HEK293 (cell line): ENCODE measurements around the gene ZNF619.

Source experiments
- BCL11B ChIP-seq: fragments of 450-650 bp; formaldehyde crosslinking; IDR thresholded peaks from 2 replicates; pipeline ENCODE4 v1.5.1; 2016; ENCODE audit warnings: low read depth, missing biosample characterization, missing genetic modification characterization
- FEZF1 ChIP-seq: fragments of 450-650 bp; formaldehyde crosslinking; IDR thresholded peaks from 2 replicates; pipeline ENCODE4 v1.5.1; 2016; ENCODE audit warnings: missing biosample characterization, missing genetic modification characterization
- GFI1B ChIP-seq: fragments of 450-650 bp; formaldehyde crosslinking; IDR thresholded peaks from 2 replicates; pipeline ENCODE4 v1.5.1; 2016; ENCODE audit warnings: missing biosample characterization, missing genetic modification characterization
- HOXC10 ChIP-seq: sonication (generic); formaldehyde crosslinking; IDR thresholded peaks from 2 replicates; pipeline ENCODE4 v1.8.1; 2023; ENCODE audit warnings: mild to moderate bottlenecking, missing genetic modification reagents
- IKZF3 ChIP-seq: fragments of 450-650 bp; IDR thresholded peaks from 2 replicates; pipeline ENCODE4 v1.5.0; 2018; ENCODE audit warnings: missing biosample characterization, mild to moderate bottlenecking, missing genetic modification characterization, moderate library complexity
- MYNN ChIP-seq: fragments of 450-650 bp; formaldehyde crosslinking; IDR thresholded peaks from 2 replicates; pipeline ENCODE4 v1.5.1; 2016; ENCODE audit warnings: missing biosample characterization, missing genetic modification characterization, borderline replicate concordance
- SP2 ChIP-seq: fragments of 450-650 bp; formaldehyde crosslinking; IDR thresholded peaks from 2 replicates; pipeline ENCODE4 v1.5.1; 2016; ENCODE audit warnings: missing biosample characterization, missing genetic modification characterization
- SP3 ChIP-seq: fragments of 450-650 bp; formaldehyde crosslinking; IDR thresholded peaks from 2 replicates; pipeline ENCODE4 v1.5.1; 2016; ENCODE audit warnings: missing biosample characterization, missing genetic modification characterization
- ZNF112 ChIP-seq: fragments of 450-650 bp; formaldehyde crosslinking; IDR thresholded peaks from 2 replicates; pipeline ENCODE4 v1.5.0; 2017; ENCODE audit warnings: missing biosample characterization, missing genetic modification characterization
- ZNF146 ChIP-seq: fragments of 450-650 bp; formaldehyde crosslinking; IDR thresholded peaks from 2 replicates; pipeline ENCODE4 v1.5.1; 2016; ENCODE audit warnings: missing biosample characterization, missing genetic modification characterization
- ZNF174 ChIP-seq: fragments of 450-650 bp; formaldehyde crosslinking; IDR thresholded peaks from 2 replicates; pipeline ENCODE4 v1.5.0; 2017; ENCODE audit warnings: missing biosample characterization, mild to moderate bottlenecking, missing genetic modification characterization
- ZNF266 ChIP-seq: fragments of 450-650 bp; formaldehyde crosslinking; IDR thresholded peaks from 2 replicates; pipeline ENCODE4 v1.5.1; 2016; ENCODE audit warnings: missing biosample characterization, missing genetic modification characterization, low read depth
- ZNF302 ChIP-seq: fragments of 450-650 bp; formaldehyde crosslinking; IDR thresholded peaks from 2 replicates; pipeline ENCODE4 v1.5.1; 2016; ENCODE audit warnings: missing biosample characterization, missing genetic modification characterization, low read depth
- ZNF37A ChIP-seq: fragments of 450-650 bp; IDR thresholded peaks from 2 replicates; pipeline ENCODE4 v1.5.1; 2018; ENCODE audit warnings: missing biosample characterization, missing genetic modification characterization
- ZNF416 ChIP-seq: fragments of 450-650 bp; formaldehyde crosslinking; IDR thresholded peaks from 2 replicates; pipeline ENCODE4 v1.5.1; 2016; ENCODE audit warnings: missing biosample characterization, missing genetic modification characterization
- ZNF433 ChIP-seq: fragments of 450-650 bp; formaldehyde crosslinking; IDR thresholded peaks from 2 replicates; pipeline ENCODE4 v1.5.1; 2016; ENCODE audit warnings: missing biosample characterization, missing genetic modification characterization, low read depth
- ZNF544 ChIP-seq: fragments of 450-650 bp; formaldehyde crosslinking; IDR thresholded peaks from 2 replicates; pipeline ENCODE4 v1.5.0; 2017; ENCODE audit warnings: missing biosample characterization, missing genetic modification characterization
- ZNF600 ChIP-seq: fragments of 450-650 bp; formaldehyde crosslinking; IDR thresholded peaks from 2 replicates; pipeline ENCODE4 v1.5.1; 2016; ENCODE audit warnings: missing biosample characterization, missing genetic modification characterization
- ZNF624 ChIP-seq: fragments of 450-650 bp; formaldehyde crosslinking; IDR thresholded peaks from 2 replicates; pipeline ENCODE4 v1.5.1; 2017; ENCODE audit warnings: missing biosample characterization, missing genetic modification characterization
- ZNF701 ChIP-seq: fragments of 450-650 bp; formaldehyde crosslinking; IDR thresholded peaks from 2 replicates; pipeline ENCODE4 v1.5.1; 2016; ENCODE audit warnings: missing biosample characterization, missing genetic modification characterization
- ZNF768 ChIP-seq: fragments of 450-650 bp; formaldehyde crosslinking; IDR thresholded peaks from 2 replicates; pipeline ENCODE4 v1.5.1; 2018; ENCODE audit warnings: missing biosample characterization, mild to moderate bottlenecking, missing genetic modification characterization
- ZSCAN23 ChIP-seq: fragments of 450-650 bp; formaldehyde crosslinking; IDR thresholded peaks from 2 replicates; pipeline ENCODE4 v1.5.1; 2016; ENCODE audit warnings: missing biosample characterization, missing genetic modification characterization
- TF ChIP-seq, protein P1 (sequence below): fragments of 450-650 bp; formaldehyde crosslinking; IDR thresholded peaks from 2 replicates; pipeline ENCODE4 v1.5.1; 2016; ENCODE audit warnings: missing biosample characterization, missing genetic modification characterization
- TF ChIP-seq, protein P2 (sequence below): fragments of 450-650 bp; formaldehyde crosslinking; IDR thresholded peaks from 2 replicates; pipeline ENCODE4 v1.5.1; 2016; ENCODE audit warnings: missing biosample characterization, missing genetic modification characterization
- TF ChIP-seq, protein P3 (sequence below): fragments of 450-650 bp; formaldehyde crosslinking; IDR thresholded peaks from 2 replicates; pipeline ENCODE4 v1.5.1; 2016; ENCODE audit warnings: missing biosample characterization, missing genetic modification characterization
- TF ChIP-seq, protein P4 (sequence below): fragments of 450-650 bp; formaldehyde crosslinking; IDR thresholded peaks from 2 replicates; pipeline ENCODE4 v1.5.1; 2016; ENCODE audit warnings: missing biosample characterization, missing genetic modification characterization
- TF ChIP-seq, protein P5 (sequence below): fragments of 450-650 bp; formaldehyde crosslinking; IDR thresholded peaks from 2 replicates; pipeline ENCODE4 v1.5.1; 2016; ENCODE audit warnings: missing biosample characterization, missing genetic modification characterization, low read depth
- TF ChIP-seq, protein P6 (sequence below): fragments of 450-650 bp; formaldehyde crosslinking; IDR thresholded peaks from 2 replicates; pipeline ENCODE4 v1.5.1; 2016; ENCODE audit warnings: missing biosample characterization, missing genetic modification characterization

The ZNF619 gene

DNA sequence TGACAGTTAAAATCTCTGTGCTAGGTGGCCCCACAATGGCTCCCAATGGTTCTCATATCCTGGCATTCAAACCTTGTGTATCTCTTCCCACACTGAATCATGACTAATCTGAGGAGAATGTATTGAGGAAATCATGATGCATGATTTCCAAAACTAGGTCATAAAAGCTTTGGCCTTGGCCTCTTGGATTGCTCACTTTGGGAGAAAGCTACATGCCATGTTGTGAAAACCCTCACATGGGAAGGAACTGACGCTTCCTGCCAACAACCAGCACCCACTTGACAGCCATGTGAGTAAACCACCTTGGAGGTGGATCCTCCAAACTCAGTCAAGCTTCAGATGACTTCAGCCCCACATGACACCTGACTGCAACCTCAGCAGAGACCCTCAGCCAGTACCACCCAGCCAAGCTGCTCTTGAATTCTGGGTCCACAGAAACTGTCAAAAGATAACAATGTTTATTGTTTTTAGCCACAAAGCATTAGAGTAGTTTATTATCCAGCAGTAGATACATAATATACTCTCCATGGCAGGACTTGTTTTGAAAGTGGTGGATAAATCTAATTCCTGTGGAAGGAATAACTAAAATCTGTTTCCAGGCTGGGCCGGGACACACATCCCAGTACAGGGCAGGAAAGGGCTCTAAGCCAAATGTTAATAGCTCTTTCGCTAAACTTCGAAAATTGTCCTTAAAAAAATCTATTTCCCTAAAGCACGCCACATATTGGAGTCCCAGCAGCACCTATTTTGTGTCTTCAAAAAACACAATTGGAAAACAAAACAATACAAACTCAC, 27.9 kb downstream of the ZNF619 start (continued):
- TF ChIP-seq, protein P1, sequence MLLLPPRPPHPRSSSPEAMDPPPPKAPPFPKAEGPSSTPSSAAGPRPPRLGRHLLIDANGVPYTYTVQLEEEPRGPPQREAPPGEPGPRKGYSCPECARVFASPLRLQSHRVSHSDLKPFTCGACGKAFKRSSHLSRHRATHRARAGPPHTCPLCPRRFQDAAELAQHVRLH = no peak
- TF ChIP-seq, protein P2, sequence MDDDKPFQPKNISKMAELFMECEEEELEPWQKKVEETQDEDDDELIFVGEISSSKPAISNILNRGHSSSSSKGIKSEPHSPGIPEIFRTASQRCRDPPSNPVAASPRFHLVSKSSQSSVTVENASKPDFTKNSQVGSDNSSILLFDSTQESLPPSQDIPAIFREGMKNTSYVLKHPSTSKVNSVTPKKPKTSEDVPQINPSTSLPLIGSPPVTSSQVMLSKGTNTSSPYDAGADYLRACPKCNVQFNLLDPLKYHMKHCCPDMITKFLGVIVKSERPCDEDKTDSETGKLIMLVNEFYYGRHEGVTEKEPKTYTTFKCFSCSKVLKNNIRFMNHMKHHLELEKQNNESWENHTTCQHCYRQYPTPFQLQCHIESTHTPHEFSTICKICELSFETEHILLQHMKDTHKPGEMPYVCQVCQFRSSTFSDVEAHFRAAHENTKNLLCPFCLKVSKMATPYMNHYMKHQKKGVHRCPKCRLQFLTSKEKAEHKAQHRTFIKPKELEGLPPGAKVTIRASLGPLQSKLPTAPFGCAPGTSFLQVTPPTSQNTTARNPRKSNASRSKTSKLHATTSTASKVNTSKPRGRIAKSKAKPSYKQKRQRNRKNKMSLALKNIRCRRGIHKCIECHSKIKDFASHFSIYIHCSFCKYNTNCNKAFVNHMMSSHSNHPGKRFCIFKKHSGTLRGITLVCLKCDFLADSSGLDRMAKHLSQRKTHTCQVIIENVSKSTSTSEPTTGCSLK = no peak
- TF ChIP-seq ZNF433 (tag by site-specific recombination) (no peak), IKZF3 (tag by site-specific recombination) (no peak), GFI1B (tag by site-specific recombination) (no peak), ZNF37A (no peak), ZNF416 (tag by site-specific recombination) (no peak), ZSCAN23 (tag by site-specific recombination) (no peak), ZNF266 (tag by site-specific recombination) (no peak), FEZF1 (tag by site-specific recombination) (peak; percentile 91), ZNF146 (tag by site-specific recombination) (no peak), ZNF302 (tag by site-specific recombination) (no peak), ZNF112 (no peak), SP2 (peak; percentile 14; the same call in 1 of the 2 replicates), ZNF174 (tag by site-specific recombination) (no peak), MYNN (tag by site-specific recombination) (no peak), ZNF768 (tag by site-specific recombination) (no peak), ZNF624 (tag by site-specific recombination) (no peak), BCL11B (no peak), ZNF701 (tag by site-specific recombination) (no peak), ZNF600 (tag by site-specific recombination) (no peak), ZNF544 (tag by site-specific recombination) (no peak), HOXC10 (CRISPR knock-in tag) (no peak), SP3 (tag by site-specific recombination) (no peak)
- TF ChIP-seq, protein P3, sequence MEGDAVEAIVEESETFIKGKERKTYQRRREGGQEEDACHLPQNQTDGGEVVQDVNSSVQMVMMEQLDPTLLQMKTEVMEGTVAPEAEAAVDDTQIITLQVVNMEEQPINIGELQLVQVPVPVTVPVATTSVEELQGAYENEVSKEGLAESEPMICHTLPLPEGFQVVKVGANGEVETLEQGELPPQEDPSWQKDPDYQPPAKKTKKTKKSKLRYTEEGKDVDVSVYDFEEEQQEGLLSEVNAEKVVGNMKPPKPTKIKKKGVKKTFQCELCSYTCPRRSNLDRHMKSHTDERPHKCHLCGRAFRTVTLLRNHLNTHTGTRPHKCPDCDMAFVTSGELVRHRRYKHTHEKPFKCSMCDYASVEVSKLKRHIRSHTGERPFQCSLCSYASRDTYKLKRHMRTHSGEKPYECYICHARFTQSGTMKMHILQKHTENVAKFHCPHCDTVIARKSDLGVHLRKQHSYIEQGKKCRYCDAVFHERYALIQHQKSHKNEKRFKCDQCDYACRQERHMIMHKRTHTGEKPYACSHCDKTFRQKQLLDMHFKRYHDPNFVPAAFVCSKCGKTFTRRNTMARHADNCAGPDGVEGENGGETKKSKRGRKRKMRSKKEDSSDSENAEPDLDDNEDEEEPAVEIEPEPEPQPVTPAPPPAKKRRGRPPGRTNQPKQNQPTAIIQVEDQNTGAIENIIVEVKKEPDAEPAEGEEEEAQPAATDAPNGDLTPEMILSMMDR = no peak
- TF ChIP-seq, protein P4, sequence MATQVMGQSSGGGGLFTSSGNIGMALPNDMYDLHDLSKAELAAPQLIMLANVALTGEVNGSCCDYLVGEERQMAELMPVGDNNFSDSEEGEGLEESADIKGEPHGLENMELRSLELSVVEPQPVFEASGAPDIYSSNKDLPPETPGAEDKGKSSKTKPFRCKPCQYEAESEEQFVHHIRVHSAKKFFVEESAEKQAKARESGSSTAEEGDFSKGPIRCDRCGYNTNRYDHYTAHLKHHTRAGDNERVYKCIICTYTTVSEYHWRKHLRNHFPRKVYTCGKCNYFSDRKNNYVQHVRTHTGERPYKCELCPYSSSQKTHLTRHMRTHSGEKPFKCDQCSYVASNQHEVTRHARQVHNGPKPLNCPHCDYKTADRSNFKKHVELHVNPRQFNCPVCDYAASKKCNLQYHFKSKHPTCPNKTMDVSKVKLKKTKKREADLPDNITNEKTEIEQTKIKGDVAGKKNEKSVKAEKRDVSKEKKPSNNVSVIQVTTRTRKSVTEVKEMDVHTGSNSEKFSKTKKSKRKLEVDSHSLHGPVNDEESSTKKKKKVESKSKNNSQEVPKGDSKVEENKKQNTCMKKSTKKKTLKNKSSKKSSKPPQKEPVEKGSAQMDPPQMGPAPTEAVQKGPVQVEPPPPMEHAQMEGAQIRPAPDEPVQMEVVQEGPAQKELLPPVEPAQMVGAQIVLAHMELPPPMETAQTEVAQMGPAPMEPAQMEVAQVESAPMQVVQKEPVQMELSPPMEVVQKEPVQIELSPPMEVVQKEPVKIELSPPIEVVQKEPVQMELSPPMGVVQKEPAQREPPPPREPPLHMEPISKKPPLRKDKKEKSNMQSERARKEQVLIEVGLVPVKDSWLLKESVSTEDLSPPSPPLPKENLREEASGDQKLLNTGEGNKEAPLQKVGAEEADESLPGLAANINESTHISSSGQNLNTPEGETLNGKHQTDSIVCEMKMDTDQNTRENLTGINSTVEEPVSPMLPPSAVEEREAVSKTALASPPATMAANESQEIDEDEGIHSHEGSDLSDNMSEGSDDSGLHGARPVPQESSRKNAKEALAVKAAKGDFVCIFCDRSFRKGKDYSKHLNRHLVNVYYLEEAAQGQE (tag by site-specific recombination) = no peak
- TF ChIP-seq, protein P5, sequence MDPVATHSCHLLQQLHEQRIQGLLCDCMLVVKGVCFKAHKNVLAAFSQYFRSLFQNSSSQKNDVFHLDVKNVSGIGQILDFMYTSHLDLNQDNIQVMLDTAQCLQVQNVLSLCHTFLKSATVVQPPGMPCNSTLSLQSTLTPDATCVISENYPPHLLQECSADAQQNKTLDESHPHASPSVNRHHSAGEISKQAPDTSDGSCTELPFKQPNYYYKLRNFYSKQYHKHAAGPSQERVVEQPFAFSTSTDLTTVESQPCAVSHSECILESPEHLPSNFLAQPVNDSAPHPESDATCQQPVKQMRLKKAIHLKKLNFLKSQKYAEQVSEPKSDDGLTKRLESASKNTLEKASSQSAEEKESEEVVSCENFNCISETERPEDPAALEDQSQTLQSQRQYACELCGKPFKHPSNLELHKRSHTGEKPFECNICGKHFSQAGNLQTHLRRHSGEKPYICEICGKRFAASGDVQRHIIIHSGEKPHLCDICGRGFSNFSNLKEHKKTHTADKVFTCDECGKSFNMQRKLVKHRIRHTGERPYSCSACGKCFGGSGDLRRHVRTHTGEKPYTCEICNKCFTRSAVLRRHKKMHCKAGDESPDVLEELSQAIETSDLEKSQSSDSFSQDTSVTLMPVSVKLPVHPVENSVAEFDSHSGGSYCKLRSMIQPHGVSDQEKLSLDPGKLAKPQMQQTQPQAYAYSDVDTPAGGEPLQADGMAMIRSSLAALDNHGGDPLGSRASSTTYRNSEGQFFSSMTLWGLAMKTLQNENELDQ = no peak
- TF ChIP-seq, protein P6, sequence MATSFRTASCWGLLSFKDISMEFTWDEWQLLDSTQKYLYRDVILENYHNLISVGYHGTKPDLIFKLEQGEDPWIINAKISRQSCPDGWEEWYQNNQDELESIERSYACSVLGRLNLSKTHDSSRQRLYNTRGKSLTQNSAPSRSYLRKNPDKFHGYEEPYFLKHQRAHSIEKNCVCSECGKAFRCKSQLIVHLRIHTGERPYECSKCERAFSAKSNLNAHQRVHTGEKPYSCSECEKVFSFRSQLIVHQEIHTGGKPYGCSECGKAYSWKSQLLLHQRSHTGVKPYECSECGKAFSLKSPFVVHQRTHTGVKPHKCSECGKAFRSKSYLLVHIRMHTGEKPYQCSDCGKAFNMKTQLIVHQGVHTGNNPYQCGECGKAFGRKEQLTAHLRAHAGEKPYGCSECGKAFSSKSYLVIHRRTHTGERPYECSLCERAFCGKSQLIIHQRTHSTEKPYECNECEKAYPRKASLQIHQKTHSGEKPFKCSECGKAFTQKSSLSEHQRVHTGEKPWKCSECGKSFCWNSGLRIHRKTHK = no peak
